ENCODE measurements around the gene MCF2. TPM values are rescaled to one million over a fixed set of nuclear protein-coding genes. Genes with fewer than 3 reads are reported as not detected.

The MCF2 gene
- total and polyA plus RNA-seq, 3 donors from 2014 or later, result 19.6 to 55.5 (median 55.2) TPM

- no peak overlapping the region for H3K27ac ChIP-seq
- TF ChIP-seq CTCF (IDR thresholded peaks at IDR 0.05), result no peak
- TF ChIP-seq POLR2A (IDR thresholded peaks at IDR 0.05), result no peak
- no peaks in the 10 kb centered on the region for H3K4me1 ChIP-seq
- H3K4me3 ChIP-seq, result no peak overlapping the region
- H3K36me3 ChIP-seq (ENCODE audit: low read depth, missing control alignments), result no peaks in the 10 kb centered on the region
- H3K27me3 ChIP-seq, result no peaks in the 10 kb centered on the region
- WGBS, 2 donors, result 27 to 68% methylated on average over 5 of the region's 5 CpGs
- H3K9me3 ChIP-seq, result no peaks in the 10 kb centered on the region
- intact Hi-C loops (cut with DNase I; ENCODE audit: low total_unique reads), result no loop called here
- no peak for DNase-seq
Measured at GRCh38 chrX:139720136-139720535, 12.2 kb upstream of the MCF2 start.

DNA sequence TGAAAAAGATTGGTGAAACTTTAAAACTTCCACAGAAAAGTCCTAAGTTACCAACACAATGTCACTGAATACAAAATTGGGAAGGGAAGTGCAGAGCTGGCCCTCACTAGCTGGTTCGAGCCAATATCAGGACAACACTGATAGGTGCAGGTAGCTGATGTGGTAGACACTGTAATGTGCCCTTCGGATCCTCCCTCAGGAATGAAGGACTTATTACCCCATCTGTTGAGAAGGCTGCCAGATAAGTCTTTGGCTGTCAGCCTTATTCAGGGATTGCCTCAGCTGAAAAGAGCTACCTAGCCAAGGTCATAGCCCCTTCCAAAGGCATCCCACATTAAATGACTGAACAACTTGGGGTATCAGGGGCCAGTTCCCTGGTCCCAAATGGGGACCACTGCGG is 5.3 kb downstream of the MCF2 start:
- Histone ChIP-seq H3K9me3 (no peaks in the 10 kb centered on the region), H3K36me3 (ENCODE audit: low read depth, missing control alignments) (no peaks in the 10 kb centered on the region), H3K4me3 (no peak overlapping the region), H3K27ac (no peak overlapping the region), H3K4me1 (no peaks in the 10 kb centered on the region), H3K27me3 (no peaks in the 10 kb centered on the region)
- DNase-seq, result no peak
- 67 to 70% methylated on average over 1 to 3 of the region's 3 CpGs for WGBS, 2 donors
- TF ChIP-seq POLR2A (IDR thresholded peaks at IDR 0.05) (no peak), CTCF (IDR thresholded peaks at IDR 0.05) (no peak)
- intact Hi-C loops (cut with DNase I; ENCODE audit: low total_unique reads), result no loop called here

DNA sequence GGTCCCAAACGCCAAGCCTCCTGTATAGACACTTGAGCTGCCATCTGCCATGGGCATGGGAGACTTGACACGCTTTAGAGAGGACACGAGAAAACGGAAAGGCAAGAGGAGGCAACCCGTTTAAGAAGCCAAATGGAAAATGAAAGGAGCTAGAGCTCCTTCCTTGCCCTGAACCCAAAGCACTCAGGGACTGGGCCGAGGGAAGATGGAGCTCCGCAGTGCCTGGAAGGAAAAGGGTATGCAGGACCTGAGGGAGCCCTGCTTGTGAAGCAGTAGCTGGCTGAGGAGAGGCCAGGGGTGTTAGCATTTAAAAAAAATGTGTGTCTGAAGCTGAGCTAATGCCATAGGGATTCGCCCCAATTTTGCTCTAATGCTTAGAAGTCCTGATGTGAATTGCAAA is 15.1 kb downstream of the MCF2 start:
- Histone ChIP-seq H3K27ac (no peak overlapping the region), H3K36me3 (ENCODE audit: low read depth, missing control alignments) (no peaks in the 10 kb centered on the region), H3K4me1 (no peaks in the 10 kb centered on the region), H3K4me3 (peak overlapping the region in 1 of 2 donors; percentile 59), H3K9me3 (no peaks in the 10 kb centered on the region), H3K27me3 (no peaks in the 10 kb centered on the region)
- intact Hi-C loops (cut with DNase I; ENCODE audit: low total_unique reads), result no loop called here
- TF ChIP-seq CTCF (IDR thresholded peaks at IDR 0.05) (no peak), POLR2A (IDR thresholded peaks at IDR 0.05) (no peak)
- WGBS, 2 donors, result 24 to 27% methylated on average over 4 to 8 of the region's 8 CpGs
- no peak for DNase-seq

GRCh38 chrX:139692506-139692849 is 15.5 kb downstream of the MCF2 start:
- Histone ChIP-seq H3K4me3 (peak overlapping the region; percentile 17 to 59), H3K9me3 (no peaks in the 10 kb centered on the region), H3K4me1 (no peaks in the 10 kb centered on the region), H3K36me3 (ENCODE audit: low read depth, missing control alignments) (no peaks in the 10 kb centered on the region), H3K27ac (peak overlapping the region in 1 of 2 donors; percentile 55), H3K27me3 (no peaks in the 10 kb centered on the region)
- TF ChIP-seq POLR2A (IDR thresholded peaks at IDR 0.05) (no peak), CTCF (IDR thresholded peaks at IDR 0.05) (no peak)
- intact Hi-C loops (cut with DNase I; ENCODE audit: low total_unique reads), result no loop called here
- WGBS, 2 donors, result 4% methylated on average over 10 of the region's 11 CpGs; no CpG with 5 or more reads in 1 of the 2 donors
- DNase-seq, result peak; percentile 36

DNA sequence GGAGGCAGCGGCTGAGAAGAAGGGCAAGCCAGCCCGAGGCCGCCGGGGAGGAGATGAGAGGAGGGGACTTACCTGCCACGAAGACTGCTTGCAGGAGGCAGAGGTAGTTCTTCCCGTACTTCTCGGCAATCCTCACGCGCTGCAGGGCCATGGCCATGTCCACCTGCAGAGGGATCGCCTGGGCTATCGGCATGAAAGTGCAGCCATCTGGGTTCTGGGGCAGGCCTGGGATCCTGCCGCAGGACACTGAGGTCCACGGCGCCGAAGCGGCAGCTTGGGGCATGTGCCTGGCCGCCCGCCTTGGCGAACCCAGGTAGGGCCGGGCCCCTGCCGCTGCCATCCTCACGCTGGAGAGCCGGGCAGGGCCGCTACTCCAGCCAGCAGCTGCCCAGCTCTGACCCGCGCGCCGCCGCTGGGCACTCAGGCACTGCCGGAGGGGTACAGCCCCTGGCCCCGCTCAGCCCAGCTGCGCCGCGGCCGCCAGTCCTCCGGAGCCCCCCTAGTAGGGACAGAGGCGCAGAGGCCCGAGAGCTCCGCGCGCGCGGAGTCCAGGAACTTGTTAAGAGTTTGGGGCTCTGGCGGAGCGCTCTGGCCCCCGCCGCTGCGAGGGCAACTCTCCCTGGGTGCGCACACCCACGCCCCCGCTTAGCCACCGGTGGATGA is 16.0 kb downstream of the MCF2 start:
- WGBS, 2 donors, result 0 to 2% methylated on average over 2 to 18 of the region's 52 CpGs
- Histone ChIP-seq H3K4me1 (no peaks in the 10 kb centered on the region), H3K4me3 (peak overlapping the region; percentile 17 to 59), H3K27ac (peak overlapping the region in 1 of 2 donors; percentile 55), H3K27me3 (no peaks in the 10 kb centered on the region), H3K9me3 (no peaks in the 10 kb centered on the region), H3K36me3 (ENCODE audit: low read depth, missing control alignments) (no peaks in the 10 kb centered on the region)
- no peak for TF ChIP-seq CTCF (IDR thresholded peaks at IDR 0.05)
- TF ChIP-seq POLR2A (IDR thresholded peaks at IDR 0.05), result no peak
- intact Hi-C loops (cut with DNase I; ENCODE audit: low total_unique reads), result no loop called here
- no peak for DNase-seq

Measured in testis (tissue), 3 donors.